HG02840 (cell line): ENCODE results near the gene OSBPL3.

Experiments
- ATAC-seq: cut with Tn5 transposase; IDR thresholded peaks from one replicate; pipeline ENCODE4 v1.9.1; 2021; ENCODE audit warnings: mild to moderate bottlenecking, moderate library complexity, moderate number of reproducible peaks; ENCODE audit not compliant: unreplicated experiment, low FRiP score

The OSBPL3 gene

GRCh38 chr7:24868741-24869140, 111.2 kb downstream of the OSBPL3 start:
- ATAC-seq: no peak

GRCh38 chr7:24866004-24866615, 113.9 kb downstream of the OSBPL3 start:
- no peak for ATAC-seq

GRCh38 chr7:24864214-24864817, 115.7 kb downstream of the OSBPL3 start:
- ATAC-seq: no peak

GRCh38 chr7:24863626-24864025, 116.4 kb downstream of the OSBPL3 start:
- no peak for ATAC-seq

- no peak for ATAC-seq
Observed at GRCh38 chr7:24862461-24862860, 117.5 kb downstream of the OSBPL3 start.

- ATAC-seq: no peak
Observed at GRCh38 chr7:24861336-24861735, 118.6 kb downstream of the OSBPL3 start.

GRCh38 chr7:24860611-24861010, 119.4 kb downstream of the OSBPL3 start:
- ATAC-seq: no peak

- ATAC-seq: no peak
Observed at GRCh38 chr7:24858108-24858977, 121.6 kb downstream of the OSBPL3 start.

GRCh38 chr7:24857623-24858022, 122.4 kb downstream of the OSBPL3 start:
- ATAC-seq: no peak

- ATAC-seq: no peak
Observed at GRCh38 chr7:24854866-24855265, 125.1 kb downstream of the OSBPL3 start.

GRCh38 chr7:24851786-24852185, 128.2 kb downstream of the OSBPL3 start:
- no peak for ATAC-seq

GRCh38 chr7:24848878-24849277, 131.1 kb downstream of the OSBPL3 start:
- ATAC-seq: no peak

- no peak for ATAC-seq
Observed at GRCh38 chr7:24847754-24848153, 132.2 kb downstream of the OSBPL3 start.

GRCh38 chr7:24843821-24844434, 136.1 kb downstream of the OSBPL3 start:
- no peak for ATAC-seq

- ATAC-seq: peak; percentile 50
Observed at GRCh38 chr7:24842449-24843241, 137.3 kb downstream of the OSBPL3 start.

- ATAC-seq: no peak
Observed at GRCh38 chr7:24842029-24842428, 137.9 kb downstream of the OSBPL3 start.

GRCh38 chr7:24840563-24840962, 139.4 kb downstream of the OSBPL3 start:
- no peak for ATAC-seq

- peak; percentile 75 for ATAC-seq
Observed at GRCh38 chr7:24836084-24836483, 143.9 kb downstream of the OSBPL3 start.

- peak; percentile 3 for ATAC-seq
Observed at GRCh38 chr7:24835643-24836042, 144.3 kb downstream of the OSBPL3 start.

GRCh38 chr7:24834128-24834798, 145.7 kb downstream of the OSBPL3 start:
- no peak for ATAC-seq
